ENCODE measurements around the gene ZRANB2.

Gene ZRANB2

DNA sequence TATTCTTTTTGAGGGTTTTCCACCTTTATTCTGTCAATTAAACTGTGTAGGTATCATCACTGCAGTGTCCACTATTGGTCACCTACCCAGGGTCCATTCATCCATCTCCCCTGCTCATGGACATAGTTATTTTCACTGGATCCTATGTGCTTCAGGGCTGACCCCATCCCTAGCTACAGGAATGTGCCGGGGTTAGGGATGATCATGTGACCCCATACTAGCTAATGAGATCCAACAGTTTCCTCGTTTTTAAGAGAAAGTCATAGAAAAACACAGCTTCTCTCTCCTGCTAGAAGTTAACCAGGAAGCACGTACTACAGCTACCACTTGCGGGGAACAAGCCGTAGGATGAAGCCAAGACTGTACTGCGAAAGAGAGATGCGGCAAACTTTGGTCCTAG is 52.8 kb downstream of the ZRANB2 start:
- no peak for DNase-seq (ENCODE audit: low read depth in 2 of 2)

DNA sequence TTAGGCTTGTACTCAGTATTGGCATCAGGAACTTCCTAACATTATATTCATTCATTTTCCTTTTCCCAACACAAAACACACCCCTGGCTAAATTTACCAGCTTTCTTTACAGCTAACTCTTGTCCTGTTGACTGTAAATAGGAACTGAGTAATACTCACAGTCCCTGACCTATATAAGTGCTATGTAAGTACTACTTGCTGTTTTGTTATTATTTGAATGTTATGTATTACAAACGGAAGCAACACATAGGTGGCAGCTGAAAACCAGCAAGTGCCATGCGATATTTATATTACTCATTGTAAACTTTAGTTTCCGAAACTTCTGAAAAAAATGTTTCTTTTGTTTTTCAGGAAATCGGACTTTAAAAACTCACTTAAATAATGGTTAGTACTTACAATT is 54.7 kb downstream of the ZRANB2 start:
- no peak for DNase-seq (ENCODE audit: low read depth in 2 of 2)

DNA sequence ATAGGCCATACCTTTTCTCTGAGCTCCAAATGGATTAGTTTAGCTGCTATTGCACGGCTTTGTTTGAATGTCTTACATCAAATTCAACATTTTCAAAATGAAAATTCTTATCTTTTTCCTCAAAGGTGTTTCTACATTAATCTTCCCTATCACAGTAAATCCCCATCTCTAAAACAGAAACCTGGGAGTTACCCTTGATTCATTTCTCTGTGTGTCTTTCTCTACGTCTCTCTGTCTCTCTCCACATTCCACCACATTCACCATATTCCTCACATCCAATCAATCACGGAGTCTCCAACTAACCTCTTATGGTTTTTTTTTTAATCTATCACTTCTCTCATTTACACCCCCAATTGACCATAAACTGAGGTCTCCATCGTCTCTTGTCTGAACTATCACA is 57.3 kb downstream of the ZRANB2 start:
- no peak for DNase-seq (ENCODE audit: low read depth in 2 of 2)

DNA sequence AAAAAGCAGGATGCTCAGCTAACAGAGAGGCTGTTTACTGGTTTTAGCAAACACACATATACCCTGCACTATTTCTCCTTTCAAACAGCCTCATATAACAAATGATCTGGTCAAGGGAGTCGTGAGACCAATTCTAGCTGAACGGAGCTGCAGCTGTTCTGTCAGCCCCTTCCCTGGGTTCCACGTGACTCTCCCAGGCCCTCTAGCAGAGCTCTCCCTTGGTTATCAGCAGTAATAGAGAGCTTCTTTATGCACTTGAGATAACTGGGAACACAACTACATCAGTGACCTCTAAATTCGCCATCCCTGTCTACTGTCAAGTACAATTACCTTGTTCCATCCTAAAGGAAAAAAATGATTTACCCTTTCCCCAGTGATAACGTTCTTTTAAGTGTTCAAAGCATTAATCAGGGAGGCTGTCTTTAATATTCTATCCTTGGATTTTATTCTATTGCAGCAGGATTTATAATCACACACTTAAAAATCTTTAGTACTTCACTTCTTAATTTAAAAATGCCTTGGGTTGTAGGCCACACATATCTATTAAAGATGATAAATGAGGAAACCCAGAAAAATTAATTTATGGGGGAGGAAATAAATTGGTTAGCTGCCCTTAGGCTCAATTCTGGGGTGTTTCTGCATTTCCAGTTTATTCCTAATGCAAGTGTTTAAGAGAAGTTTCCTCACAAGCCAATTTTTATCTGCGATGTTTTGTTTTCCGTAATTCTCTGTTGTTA is 61.4 kb downstream of the ZRANB2 start:
- no peak for DNase-seq (ENCODE audit: low read depth in 2 of 2)

DNA sequence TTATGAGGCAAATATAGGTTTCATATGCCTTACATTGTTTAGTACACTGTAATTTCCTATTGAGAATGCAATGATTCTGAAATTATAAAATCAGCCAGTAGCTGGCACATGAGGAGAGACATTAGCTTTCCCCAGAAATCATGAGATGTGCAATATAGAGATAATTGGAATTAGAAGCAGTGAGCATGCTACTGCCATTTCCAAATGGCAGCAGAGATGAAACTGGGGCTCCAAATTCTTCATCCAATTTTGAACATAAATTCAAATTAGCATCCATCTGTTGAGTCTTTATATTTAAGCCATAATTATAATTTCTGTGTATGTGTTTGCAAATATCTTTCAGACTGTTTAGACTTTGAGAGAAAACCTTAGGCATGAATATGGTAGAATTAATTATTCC is 62.0 kb downstream of the ZRANB2 start:
- no peak for DNase-seq (ENCODE audit: low read depth in 2 of 2)

DNA sequence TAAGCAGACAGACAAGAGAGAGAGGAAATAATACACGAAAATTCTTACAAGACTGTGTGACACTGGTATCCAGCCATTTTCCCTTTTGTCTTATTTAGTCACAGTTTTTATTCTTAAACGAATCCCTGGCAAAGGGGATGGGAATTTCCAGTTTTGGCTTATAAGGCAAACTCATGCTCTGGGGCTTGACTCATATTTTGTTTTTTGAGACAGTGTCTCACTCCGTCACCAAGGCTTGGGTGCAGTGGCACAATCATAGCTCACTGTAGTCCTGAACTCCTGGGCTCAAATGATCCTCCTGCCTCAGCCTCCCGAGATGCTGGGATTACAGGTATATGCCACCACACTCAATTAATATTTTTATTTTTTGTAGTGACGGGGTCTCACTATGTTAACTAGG is 65.1 kb downstream of the ZRANB2 start:
- no peak for DNase-seq (ENCODE audit: low read depth in 2 of 2)

DNA sequence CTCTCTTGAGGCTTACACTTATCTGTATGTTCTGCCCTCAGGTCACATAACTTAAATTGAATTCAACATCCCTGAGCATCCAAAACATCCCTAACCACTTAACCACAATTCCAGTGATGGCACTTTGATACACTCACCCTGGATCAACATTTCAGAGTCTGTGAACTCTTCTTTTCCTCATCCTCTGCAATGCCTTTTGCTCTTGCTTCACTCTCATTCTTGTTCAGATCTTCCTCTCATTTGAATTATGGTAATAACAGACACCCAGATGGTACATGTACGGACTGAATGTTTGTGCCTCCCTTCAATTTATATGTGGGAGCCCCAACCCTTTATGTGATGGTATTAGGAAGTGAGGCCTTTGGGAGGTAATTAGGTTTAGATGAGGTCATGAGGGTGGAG is 66.7 kb downstream of the ZRANB2 start:
- no peak for DNase-seq (ENCODE audit: low read depth in 2 of 2)
